SH-SY5Y (cell line): ENCODE measurements around the gene GTF2IRD2.
"Not testable (repeated sequence)": the region's sequence is repeated elsewhere in the genome, so short reads cannot be mapped to it uniquely, and the experiment has no call there.

Experiments
- GATA2 ChIP-seq: IDR thresholded peaks from 2 replicates; pipeline ENCODE4 v1.6.1; 2011; ENCODE audit warnings: mild to moderate bottlenecking, low read depth, low read length
- GATA3 ChIP-seq: IDR thresholded peaks from 2 replicates; pipeline ENCODE4 v1.6.1; 2011; ENCODE audit warnings: low read depth, mild to moderate bottlenecking, low read length, moderate library complexity

The GTF2IRD2 gene

DNA sequence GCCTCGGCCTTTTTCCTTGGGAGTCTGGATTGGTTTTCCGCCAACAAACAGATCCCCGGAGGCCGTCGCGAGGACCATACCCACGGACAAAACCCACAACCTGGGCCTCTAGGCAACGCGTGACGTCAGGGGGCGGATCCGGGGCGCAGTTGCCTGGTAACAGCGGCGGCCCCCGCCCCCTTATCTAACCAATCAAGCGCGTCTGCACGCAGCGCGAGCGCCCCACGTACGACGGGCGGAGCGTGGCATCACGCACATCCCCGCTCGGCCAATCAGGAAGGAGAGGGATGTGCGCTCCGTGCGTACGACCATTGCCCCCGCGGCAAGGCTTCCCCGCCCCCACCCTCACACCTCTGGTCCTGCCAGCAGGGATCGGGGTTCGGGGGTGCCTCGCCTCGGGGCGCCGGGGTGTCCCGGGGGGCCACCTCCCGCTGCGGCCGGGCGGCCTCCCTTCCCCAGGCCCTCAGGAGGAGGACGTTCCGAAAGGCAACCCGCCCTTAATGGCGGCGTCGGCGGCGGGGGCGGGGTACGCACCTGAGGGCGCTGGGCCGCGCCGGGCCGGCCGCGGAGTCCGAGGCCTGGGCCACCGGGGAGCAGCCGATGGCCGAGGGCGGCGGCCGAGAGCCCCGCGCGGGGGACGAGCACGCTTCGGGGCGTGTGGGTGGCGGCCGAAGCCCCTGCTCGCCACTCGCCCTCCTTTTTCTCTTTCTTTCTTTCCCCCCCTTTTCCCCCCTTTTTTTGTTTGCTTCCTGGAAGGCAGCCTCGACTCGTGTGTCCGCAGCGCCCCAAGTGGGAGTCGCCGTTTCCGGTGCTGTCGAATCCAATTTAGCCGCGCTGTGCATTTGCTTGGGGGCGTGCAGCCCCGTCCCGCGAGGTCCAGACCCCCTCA lies at the start of gene GTF2IRD2:
Gene GTF2IRD2, minus strand, starts transcription at position 773 of the 889 bp plus-strand sequence. CDS start 15,227 bp downstream, outside the sequence.
- TF ChIP-seq GATA3, GATA2: not testable (repeated sequence)

DNA sequence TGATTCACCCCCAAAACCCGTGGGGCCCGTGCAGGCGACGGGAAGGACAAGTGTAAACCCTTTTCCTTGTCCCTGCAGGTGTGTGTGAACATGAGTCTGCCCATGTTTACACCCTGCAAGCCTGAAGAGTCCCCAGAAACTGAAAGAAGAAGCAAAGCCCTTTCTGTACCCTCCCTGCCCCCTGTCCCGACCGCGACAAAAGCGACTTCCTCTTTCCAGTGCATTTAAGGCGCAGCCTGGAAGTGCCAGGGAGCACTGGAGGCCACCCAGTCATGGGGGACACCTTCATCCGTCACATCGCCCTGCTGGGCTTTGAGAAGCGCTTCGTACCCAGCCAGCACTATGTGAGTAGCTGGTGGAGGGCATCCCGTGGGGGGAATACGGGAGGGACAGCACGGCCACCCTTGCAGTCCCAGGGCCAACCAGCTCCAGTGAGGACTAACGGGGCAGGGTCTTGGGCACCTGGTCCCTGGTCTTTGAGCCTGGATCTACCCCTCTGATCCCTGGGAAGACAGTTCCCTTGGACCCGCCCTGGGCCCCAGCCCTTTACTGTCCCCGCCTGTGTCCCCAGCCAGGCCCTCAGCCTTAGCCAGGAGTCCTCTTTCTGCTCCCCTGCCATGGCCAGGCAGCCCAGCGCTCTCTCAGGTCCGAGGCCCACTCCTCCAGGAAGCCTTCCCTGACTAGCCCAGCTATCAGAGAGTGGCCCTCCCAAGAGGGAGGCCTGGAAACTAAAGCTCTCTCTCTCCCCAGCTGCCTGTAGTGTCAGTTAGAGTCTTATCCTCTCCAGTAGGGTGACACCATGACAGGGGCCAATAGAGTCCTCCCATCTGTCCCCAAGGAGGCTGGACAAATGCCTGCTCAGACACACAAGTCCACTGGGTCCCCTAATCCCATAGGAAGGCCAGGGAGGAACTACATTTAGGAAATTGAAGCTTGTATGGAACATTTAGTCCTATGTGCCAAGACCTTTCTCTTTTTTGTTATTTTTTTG lies 77.3 kb downstream of the GTF2IRD2 start, which contains the start of gene NCF1:
Gene NCF1, plus strand, starts transcription at position 252 of the 991 bp plus-strand sequence. Its CDS starts 21 bp downstream, at position 273.
- TF ChIP-seq GATA2, GATA3: not testable (repeated sequence)
